GM18526 (cell line): ENCODE data around the gene KREMEN1.

Experiments
- POLR2A ChIP-seq: IDR thresholded peaks from 3 replicates; pipeline ENCODE4 v1.6.1; 2011; ENCODE audit not compliant: insufficient read length; ENCODE audit errors: extremely low read depth

Gene KREMEN1

DNA sequence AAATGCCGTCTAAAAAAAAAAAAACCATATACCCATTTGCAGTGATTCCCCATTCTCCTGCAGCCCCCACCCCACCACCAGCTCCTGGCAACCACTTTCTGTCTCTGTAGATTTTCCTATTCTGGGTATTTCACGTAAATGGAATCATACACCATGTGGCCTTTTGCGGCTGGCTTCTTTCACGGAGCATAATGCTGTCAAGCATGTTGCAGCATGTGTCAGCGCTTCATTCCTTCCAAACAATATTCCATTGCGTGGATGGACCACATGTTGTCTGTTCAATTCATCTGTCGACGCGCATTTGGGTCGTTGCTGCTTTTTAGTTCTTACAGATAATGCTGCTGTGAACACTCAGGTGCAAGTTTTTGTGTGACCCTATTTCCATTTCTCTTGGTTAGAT lies 118.1 kb downstream of the KREMEN1 start:
- no peak for TF ChIP-seq POLR2A

- no peak for TF ChIP-seq POLR2A
These were observed 120.2 kb downstream of the KREMEN1 start for GRCh38 chr22:29193021-29193420.

DNA sequence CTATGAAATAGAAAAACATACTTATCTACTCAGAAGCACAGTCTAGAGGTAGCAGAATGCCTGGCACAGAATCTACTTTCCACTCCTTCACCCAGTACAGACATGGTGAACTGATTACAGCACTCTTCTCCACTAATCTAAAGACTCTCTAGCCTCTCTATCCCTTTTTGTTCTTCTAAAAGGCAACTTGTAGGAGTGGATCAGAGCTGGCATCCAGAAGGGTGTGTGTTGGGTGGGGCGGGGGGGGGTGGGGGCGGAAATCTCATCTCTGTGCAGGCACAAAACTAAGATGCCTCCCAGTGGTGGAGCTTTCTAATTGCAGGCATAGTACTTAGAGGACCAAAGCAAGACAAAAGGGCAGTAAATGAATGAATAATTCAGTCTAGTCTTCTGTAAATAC lies 121.3 kb downstream of the KREMEN1 start:
- TF ChIP-seq POLR2A = no peak

DNA sequence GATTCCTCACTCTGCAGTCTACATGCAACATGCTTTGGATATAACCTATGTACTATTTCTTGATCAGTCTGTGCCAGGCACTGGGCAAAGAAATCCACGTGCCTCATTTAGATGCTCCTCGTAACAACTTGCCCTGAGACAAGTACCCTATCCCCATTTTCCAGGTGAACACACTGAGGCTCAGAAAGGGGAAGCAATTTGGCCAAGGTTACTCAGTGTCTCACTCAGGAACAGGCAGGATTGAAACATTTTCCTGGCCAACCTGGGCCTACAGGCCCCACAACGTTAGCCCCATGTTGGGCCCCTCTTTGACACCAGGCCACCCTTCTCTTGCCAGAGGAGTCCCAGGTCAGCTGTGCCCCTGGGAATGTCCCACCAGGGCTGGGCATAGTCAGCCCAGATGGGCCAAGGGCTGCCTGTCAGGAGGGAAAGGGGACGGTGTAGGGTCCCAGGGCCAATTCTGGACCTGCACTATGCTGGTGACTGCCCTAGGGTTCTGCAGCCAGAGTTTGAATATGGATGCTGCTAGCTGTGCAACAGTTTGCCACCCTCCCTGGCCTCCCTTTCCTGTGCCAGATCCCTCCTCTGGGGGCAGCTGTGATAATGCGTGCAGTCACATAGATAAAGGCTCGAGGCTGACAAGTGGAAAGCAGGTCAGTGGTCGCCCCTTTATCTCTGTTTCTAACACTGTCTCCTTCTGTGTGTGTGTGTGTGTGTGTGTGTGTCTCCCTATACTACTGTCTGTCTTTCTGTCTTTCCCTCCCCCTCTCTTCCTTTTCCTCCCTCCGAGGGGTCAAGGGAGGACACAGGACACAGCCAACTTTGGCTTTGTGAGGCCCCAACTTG lies 122.5 kb downstream of the KREMEN1 start:
- no peak for TF ChIP-seq POLR2A

DNA sequence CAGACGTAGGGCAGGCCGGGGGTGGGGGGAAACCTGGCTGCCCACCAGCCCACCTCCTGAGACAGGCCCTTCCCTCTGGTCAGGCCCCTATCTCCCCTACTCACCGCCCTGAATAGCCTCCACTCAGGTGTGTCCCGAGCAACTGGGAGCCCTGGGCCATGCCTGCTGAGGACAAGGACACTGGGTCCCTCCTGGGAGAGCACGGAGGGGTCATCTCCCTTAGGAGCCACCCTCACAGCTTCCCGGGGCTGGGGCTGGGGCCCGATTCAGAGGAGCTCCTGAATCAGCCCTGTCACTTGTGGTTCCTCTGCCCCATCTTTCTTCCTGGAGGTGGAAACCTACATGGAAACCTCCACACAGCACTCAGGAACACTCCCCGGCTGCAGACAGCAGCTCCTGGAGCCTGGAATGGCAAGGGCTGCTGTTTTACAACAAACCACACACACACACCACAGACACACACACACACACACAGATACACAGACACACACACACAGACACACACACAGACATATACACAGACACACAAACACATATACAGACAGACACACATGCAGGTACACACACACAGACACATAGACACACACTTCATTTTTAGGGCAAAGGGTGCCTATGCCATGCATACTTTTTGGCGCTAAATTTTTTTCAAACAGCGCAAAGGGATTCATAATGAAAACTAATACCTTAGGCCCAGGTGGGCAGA lies 123.3 kb downstream of the KREMEN1 start:
- no peak for TF ChIP-seq POLR2A

DNA sequence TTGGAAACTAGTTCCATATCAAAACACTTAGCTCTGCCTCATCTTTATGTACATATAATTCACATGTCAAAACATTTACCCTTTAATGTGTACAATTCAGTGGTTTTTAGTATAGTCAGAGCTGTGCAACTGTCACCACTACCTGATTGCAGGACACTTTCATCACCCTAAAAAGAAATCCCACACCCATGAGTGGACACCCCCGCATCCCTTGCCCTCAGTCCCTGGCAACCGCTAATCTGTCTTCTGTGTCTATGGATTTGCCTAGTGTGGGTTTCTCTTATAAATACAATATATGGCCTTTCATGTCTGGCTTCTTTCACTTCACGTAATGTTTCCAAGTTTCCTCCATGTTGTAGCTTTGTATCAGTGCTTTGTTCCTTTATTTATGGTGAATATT lies 124.3 kb downstream of the KREMEN1 start:
- no peak for TF ChIP-seq POLR2A

DNA sequence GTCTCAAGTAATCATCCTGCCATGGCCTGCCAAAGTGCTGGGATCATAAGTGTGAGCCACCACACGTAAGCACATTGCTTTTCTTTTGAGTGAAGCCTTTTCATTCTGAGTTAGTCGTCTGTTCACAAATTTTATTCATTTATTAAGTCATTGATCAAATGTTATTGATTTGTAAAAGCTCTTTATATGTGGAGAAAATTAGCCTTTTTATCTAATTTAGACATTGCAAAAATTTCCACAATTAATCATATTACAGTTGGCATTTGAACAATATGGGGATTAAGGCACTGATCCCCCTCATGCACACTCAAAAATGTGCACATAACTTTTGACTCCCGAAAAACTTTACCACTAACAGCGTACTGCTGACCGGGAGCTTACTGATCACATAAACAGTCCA lies 125.4 kb downstream of the KREMEN1 start:
- TF ChIP-seq POLR2A = no peak

GRCh38 chr22:29199702-29200400 lies 127.0 kb downstream of the KREMEN1 start:
- TF ChIP-seq POLR2A = no peak

DNA sequence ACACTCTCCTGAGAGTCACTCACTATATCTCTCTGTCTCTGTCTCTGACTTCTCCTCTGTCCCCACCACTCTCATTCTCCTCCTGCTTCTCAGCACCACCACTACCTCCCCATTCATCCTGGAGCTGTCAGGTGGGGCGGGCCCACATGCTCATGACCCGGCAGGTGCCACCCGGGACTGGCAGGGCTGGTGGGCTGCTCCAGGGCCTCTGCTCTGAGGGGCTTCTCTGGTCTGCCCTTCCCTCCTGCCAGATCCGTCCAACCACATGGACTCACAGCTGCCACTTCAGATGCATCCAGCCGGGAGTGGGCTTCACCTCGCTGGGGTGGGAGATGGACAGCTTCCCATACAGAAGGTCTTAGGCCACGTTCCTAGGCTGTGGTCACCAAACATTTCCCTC lies 128.1 kb downstream of the KREMEN1 start:
- TF ChIP-seq POLR2A = no peak

DNA sequence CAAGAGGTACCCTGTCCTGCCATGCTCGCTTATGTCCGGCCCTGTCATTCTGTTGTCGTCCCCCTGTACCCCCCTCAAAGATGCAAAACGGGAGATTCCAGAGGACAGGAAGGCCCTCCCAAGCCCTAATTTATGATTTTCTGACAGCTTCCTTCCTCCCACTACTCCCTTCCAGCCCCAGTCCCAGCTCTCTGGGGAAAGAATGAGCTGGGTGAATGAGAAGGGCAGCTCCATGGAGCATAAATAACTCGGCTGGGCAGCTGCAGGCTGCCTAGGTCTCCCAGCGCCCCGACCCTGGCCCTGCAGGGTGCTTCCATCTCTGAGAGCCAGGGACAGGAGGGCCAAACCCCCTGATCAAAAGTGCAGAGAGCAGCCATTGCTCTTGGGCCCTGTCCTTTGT lies 128.9 kb downstream of the KREMEN1 start:
- TF ChIP-seq POLR2A = no peak

- TF ChIP-seq POLR2A = no peak
These were observed 129.7 kb downstream of the KREMEN1 start for GRCh38 chr22:29202212-29203192.

- no peak for TF ChIP-seq POLR2A
These were observed 130.9 kb downstream of the KREMEN1 start for GRCh38 chr22:29203488-29204454.

DNA sequence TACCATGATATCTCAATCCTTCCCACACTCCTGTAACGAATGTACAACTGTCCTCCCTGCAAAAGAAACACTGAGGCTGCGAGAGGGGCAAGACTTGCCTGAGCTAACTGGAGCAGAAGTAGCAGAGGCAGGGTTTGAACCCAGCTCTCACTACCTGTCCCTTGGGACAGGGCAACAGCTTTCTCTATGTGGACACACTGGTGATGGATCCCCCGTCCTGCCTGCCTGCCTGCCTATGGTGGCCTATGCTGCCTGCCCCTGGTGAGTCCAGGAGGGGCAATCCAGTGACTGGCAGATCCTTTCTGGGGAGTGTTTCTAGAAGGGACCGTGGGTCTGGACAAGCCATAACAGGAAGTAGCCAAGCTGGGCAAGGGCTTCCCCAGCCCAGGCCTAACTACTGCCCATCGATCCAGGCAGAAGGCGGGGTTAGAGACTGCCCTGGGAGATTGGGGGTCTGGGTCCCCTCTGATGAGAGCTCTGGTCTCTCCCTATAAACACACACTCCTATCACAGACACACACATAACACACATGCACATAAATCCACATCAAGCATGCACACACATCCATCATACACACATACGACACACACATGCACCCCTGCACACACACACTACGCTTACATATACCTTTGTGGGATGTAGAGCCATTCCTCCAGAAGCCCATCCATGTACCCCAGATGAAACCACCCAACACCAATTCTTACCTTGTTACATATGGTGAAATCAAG lies 131.8 kb downstream of the KREMEN1 start:
- TF ChIP-seq POLR2A = no peak
